ENCODE results near the gene MPO.

- TF ChIP-seq ELK1 (IDR thresholded peaks at IDR 0.05; ENCODE audit: low read depth, low read length), result no peak
- TF ChIP-seq JUND (IDR thresholded peaks at IDR 0.05; ENCODE audit: low read depth, low read length), result no peak
These were observed 45.3 kb upstream of the MPO start for GRCh38 chr17:58325976-58326468.

All from GM12878 (cell line).